Nephron progenitor cell (in vitro differentiated cells): Measurements from ENCODE around the gene SYCN.

Experiments used
- DNase-seq: peaks from one replicate; pipeline ENCODE4 v3.0.0; 2021
- H3K27ac Mint-ChIP-seq: 2 replicates; pipeline ENCODE4 v1.8.0; 2021; ENCODE audit warnings: mild to moderate bottlenecking, moderate library complexity, mixed read lengths
- H3K27me3 Mint-ChIP-seq: 2 replicates; pipeline ENCODE4 v1.8.0; 2021; ENCODE audit warnings: mild to moderate bottlenecking, low read depth, mixed read lengths; ENCODE audit not compliant: poor library complexity
- H3K36me3 Mint-ChIP-seq: 2 replicates; pipeline ENCODE4 v1.8.0; 2021; ENCODE audit warnings: low read depth, mixed read lengths
- H3K4me1 Mint-ChIP-seq: 2 replicates; pipeline ENCODE4 v1.8.0; 2021; ENCODE audit warnings: mixed read lengths
- H3K4me3 Mint-ChIP-seq: 2 replicates; pipeline ENCODE4 v1.8.0; 2021; ENCODE audit warnings: mild to moderate bottlenecking, moderate library complexity, mixed read lengths
- H3K9me3 Mint-ChIP-seq: 2 replicates; pipeline ENCODE4 v1.8.0; 2021; ENCODE audit warnings: mild to moderate bottlenecking, moderate library complexity, mixed read lengths
- CTCF ChIP-seq: fragments of 200-600 bp; sonication (generic); IDR thresholded peaks from 2 replicates; pipeline ENCODE4 v1.5.0; 2021; ENCODE audit warnings: antibody characterized with exemption

The SYCN gene

GRCh38 chr19:39154629-39155100, 49.4 kb downstream of the SYCN start:
- H3K4me1 Mint-ChIP-seq: peaks cover 46% of the 10 kb centered on the region
- no peak for DNase-seq
- H3K27ac Mint-ChIP-seq: no peak overlapping the region
- no peak overlapping the region for H3K4me3 Mint-ChIP-seq
- no peaks in the 10 kb centered on the region for H3K27me3 Mint-ChIP-seq
- no peak for TF ChIP-seq CTCF
- peaks cover 6% of the 10 kb centered on the region for H3K9me3 Mint-ChIP-seq
- peaks cover 14% of the 10 kb centered on the region for H3K36me3 Mint-ChIP-seq

DNA sequence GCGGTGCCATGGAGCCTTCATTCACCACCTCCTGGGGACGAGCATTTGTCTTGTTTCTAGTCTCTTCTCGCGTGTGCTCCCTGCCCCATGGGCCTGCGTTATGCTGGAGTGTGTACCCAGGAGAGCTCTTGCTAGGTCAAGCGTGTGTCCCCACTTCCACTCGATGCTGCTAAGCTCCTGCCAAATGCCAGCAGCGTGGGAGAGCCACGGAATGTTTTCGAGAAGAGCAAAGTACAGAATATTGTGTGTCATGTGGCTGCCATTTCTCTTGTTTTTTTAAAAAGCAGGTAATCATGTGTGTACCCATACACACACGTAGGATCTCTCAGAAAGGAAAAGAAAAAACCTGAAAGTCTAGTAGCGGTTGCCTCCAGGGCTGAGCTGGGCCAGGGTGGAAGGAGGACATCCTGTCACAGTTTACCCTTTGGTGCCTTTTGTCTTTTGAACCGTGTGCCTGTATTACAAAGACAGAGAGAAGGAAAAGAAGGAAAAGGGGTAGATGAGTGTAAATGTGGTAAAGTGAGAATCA, 49.9 kb downstream of the SYCN start:
- H3K4me1 Mint-ChIP-seq: peaks cover 46% of the 10 kb centered on the region
- peaks cover 7% of the 10 kb centered on the region for H3K9me3 Mint-ChIP-seq
- H3K4me3 Mint-ChIP-seq: peak overlapping the region; percentile 10
- no peak for TF ChIP-seq CTCF
- no peak for DNase-seq
- H3K27ac Mint-ChIP-seq: peak overlapping the region; percentile 88
- peaks cover 15% of the 10 kb centered on the region for H3K36me3 Mint-ChIP-seq
- no peaks in the 10 kb centered on the region for H3K27me3 Mint-ChIP-seq
